Fibroblast of peridontal ligament (primary cell): ENCODE data around the gene KRTAP4-16.
"Not testable (repeated sequence)": the region's sequence is repeated elsewhere in the genome, so short reads cannot be mapped to it uniquely, and the experiment has no call there.

Experiments
- DNase-seq: peaks from one replicate; pipeline ENCODE4 v3.0.0-alpha.2; 2010; ENCODE audit errors: extremely low read depth

The KRTAP4-16 gene

DNA sequence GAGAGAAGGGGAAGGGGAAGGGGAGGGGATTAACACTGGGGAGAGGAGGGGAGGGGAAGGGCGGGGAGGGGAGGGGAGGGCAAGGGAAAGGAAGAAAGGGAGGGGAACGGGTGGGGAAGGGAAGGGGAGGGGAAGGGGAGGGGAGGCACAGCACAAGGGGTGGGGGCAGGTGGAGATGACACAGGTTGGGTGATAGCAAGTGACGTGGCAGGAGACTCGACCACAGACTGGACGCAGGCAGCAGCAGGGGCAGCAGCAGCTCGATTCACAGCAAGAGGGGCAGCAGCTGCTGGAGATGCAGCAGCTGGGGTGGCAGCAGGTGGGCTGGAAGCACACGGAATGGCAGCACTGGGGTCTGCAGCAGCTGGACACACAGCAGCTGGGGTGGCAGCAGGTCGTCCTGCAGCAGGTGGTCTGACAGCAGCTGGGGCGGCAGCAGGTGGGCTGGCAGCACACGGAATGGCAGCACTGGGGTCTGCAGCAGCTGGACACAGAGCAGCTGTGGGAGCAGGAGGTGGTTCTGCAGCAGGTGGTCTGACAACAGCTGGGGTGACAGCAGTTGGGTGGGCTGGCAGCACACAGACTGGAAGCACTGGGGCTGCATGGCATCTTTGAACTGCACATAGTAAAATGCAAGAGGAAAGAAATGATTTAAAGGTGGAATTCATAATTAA is at the start of gene KRTAP4-16:
TSS of gene KRTAP4-16 (minus strand) at position 624 of the 674 bp plus-strand sequence. CDS start at position 624, 0 bp downstream.
- DNase-seq, result no peak

DNA sequence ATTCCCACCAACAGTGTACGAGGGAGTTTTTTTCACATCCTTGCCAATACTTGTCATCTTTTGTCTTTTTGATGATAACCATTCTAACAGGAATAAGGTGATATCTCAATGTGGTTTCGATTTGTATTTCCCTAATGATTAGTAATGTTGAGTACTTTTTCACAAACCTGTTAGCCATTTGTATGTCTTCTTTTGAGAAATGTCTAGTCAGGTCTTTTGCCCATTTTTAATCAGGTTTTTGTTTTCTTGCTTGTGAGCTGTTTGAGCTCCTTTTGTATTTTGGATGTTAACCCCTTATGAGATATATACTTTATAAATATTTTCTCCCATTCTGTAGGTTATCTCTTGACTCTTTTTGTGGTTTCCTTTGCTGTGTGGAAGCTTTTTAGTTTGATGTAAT is 49.5 kb upstream of the KRTAP4-16 start:
- DNase-seq, result no peak

- no peak for DNase-seq
Observed at GRCh38 chr17:41150026-41150425, 48.0 kb upstream of the KRTAP4-16 start.

DNA sequence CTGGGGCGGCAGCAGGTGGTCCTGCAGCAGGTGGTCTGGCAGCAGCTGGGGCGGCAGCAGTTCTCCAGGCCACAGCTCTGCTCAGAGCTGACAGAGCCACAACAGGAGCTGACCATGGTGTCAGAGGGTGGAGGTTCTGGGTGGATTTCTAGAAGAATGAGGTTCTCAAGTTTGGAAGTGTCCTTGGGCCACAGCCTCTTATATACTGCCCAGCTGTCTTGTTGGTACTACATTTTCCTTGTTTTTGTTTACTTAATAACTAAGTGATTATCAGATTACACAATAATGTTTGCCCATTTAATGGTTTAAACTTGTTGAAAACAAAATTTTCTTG is 47.6 kb upstream of the KRTAP4-16 start, which contains the start of gene KRTAP4-5:
TSS of gene KRTAP4-5 (minus strand) at position 174 of the 334 bp plus-strand sequence. CDS start at position 116, 58 bp downstream.
- DNase-seq, result no peak

DNA sequence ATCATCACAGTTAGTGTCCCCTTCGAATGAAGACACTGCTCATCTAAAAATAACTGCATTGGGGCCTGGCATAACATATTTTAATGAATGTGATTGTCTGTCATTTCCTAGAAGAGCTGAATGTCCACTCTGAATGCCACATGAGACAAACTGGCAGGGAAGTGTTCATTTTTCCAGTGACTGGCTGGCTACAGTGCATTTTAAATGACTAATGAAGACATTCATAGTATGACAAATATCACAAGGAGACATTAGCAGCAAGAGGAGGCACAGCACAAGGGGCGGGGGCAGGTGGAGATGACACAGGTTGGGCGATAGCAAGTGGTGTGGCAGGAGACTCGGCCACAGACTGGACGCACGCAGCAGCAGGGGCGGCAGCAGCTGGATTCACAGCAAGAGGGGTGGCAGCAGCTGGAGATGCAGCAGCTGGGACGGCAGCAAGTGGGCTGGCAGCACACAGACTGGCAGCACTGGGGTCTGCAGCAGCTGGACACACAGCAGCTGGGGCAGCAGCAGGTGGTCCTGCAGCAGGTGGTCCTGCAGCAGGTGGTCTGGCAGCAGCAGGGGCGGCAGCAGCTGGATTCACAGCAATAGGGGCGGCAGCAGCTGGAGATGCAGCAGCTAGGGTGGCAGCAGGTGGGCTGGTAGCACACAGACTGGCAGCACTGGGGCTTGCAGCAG is 47.1 kb upstream of the KRTAP4-16 start:
- DNase-seq, result not testable (repeated sequence)

- DNase-seq, result no peak
Observed at GRCh38 chr17:41147531-41148204, 45.7 kb upstream of the KRTAP4-16 start.

- no peak for DNase-seq
Observed at GRCh38 chr17:41145261-41145660, 43.3 kb upstream of the KRTAP4-16 start.

GRCh38 chr17:41144846-41145245 is 42.8 kb upstream of the KRTAP4-16 start:
- DNase-seq, result no peak

DNA sequence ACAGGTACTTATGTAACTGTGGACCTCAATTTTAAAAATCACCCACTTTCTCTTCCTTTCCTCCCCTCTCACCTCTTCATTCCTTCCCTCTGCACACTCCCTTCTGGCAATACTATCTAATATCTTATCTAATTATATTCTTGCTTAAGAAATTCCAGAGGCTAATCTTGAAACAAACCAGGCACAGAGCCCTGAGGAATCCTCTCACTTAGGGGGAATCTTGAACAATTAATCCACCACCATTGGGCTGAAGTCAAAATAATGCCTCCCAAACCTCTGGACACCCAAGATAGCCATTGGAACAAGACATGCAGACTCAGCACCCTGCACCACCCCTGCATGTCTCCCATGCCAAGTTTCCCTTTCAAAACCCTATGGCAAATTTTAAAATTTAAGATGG is 39.4 kb upstream of the KRTAP4-16 start:
- no peak for DNase-seq

DNA sequence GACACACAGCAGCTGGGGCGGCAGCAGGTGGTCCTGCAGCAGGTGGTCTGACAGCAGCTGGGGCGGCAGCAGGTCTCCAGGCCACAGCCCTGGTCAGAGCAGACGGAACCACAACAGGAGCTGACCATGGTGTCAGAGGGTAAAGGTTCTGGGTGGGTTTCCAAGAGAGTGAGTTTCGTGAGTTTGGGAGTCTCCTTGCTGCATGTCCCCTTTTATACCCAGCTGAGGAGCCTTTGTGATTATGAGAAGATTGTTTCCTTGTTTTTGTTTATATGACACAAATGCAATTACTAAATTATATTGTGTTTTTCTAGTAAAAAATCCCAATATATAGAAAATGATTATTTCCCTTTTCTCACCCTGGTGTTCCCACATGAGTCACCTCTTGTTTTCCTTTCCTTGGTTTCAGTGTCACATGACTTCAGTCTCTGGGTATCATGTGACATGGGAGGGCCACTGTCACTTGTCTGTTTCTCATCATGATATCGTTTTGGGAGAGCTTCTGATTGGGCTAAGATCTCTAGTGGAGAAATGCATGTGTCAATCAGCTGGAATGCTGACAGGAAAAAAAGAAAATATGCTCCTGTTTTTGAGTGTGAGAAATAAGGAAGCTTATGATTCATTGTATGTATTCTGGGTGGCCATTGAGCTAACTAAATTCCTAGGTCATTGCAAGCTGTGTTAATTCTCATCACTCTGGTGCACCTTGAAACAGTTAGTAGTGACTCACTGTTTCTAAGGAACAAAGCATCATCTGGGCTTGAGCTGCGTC is 38.5 kb upstream of the KRTAP4-16 start, which contains the start of gene KRTAP4-6:
TSS of gene KRTAP4-6 (minus strand) at position 185 of the 772 bp plus-strand sequence. CDS start at position 128, 57 bp downstream.
- peak; percentile 76 for DNase-seq

DNA sequence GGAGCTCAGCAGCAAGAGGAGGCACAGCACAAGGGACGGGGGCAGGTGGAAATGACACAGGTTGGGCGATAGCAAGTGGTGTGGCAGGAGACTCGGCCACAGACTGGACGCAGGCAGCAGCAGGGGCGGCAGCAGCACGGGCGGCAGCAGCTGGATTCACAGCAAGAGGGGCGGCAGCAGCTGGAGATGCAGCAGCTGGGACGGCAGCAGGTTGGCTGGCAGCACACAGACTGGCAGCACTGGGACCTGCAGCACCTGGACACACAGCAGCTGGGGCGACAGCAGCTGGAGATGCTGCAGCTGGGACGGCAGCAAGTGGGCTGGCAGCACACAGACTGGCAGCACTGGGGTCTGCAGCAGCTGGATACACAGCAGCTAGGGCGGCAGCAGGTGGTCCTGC is 37.9 kb upstream of the KRTAP4-16 start:
- not testable (repeated sequence) for DNase-seq

- DNase-seq, result no peak
Observed at GRCh38 chr17:41133880-41134735, 32.1 kb upstream of the KRTAP4-16 start.

DNA sequence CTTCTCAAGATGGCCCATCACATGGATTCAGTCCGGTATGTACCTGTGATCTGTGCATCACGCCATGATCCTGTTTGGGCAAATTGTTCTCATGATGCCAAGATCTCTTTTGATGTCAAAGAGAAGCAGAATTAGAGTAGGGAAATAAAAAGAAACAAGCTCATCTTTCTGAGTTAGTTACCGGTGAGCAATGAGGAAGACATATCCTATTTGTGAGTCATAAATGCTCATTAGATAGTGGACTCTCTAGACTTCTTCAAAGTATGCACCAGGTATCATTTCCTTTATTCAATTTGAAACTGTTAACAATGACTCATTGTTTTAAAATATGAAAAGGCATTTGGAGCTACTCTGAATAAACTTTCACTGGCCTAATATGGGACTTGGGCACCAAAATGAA is 30.0 kb upstream of the KRTAP4-16 start:
- DNase-seq, result no peak

- no peak for DNase-seq
Observed at GRCh38 chr17:41127371-41127770, 25.4 kb upstream of the KRTAP4-16 start.

DNA sequence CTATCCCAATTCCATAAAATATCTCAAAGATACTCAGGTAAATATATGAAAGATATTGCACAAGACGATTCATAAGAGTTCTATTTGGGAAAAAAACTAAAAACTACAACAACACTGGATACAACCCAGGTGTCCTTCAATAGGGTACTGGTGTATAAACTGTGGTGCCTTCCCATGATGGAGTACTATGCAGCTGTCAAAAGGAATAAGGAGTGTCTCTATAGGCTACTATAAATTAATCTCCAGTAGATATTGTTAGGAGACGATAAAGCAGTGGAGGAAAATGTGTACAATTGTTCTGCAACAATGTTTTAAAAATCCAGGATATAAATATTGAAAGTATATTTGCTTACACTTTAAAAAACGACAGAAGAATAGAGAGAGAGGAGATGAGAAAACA is 24.4 kb upstream of the KRTAP4-16 start:
- DNase-seq, result no peak

DNA sequence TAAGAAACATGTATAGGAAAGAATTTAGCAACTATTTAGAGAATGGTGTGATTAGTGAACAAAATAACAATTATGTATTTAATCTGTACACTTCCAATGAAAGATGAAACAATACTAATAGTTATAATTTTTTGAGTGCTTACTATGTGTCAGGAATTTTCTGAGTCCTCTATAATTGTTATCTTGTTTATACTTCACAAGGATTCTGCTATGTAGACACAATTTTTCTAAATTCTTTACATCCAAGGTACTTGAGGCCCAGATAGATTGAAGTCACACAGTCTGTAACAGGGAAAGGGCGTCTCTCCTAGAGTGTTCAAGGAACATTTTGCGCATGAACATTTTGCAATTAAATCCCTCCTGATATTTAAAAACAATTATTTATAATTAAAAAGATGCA is 23.1 kb upstream of the KRTAP4-16 start:
- DNase-seq, result no peak

DNA sequence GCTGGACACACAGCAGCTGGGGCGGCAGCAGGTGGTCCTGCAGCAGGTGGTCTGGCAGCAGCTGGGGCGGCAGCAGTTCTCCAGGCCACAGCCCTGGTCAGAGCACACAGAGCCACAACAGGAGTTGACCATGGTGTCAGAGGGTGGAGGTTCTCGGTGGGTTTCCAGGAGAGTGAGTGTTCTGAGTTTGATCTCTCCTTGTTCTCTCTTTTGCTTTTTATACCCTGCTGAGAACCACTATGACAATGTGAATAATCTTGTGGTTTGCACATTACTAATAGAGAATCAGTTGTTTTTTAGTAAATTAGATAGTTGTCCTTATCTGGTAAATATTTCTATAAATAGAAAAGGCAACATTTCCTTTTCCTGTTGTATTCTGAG is 22.0 kb upstream of the KRTAP4-16 start, which contains the start of gene KRTAP4-12:
TSS of gene KRTAP4-12 (minus strand) at position 192 of the 381 bp plus-strand sequence. CDS start at position 132, 60 bp downstream.
- DNase-seq, result not testable (repeated sequence)

- not testable (repeated sequence) for DNase-seq
Observed at GRCh38 chr17:41123292-41123990, 21.4 kb upstream of the KRTAP4-16 start.

GRCh38 chr17:41121742-41122141 is 19.7 kb upstream of the KRTAP4-16 start:
- no peak for DNase-seq
